GM21529 (cell line): ENCODE measurements around the gene INHBA.

Experiments used
- ATAC-seq: cut with Tn5 transposase; IDR thresholded peaks from one replicate; pipeline ENCODE4 v1.9.1; 2021; ENCODE audit not compliant: unreplicated experiment

The INHBA gene

GRCh38 chr7:41702635-41703371, at the start of gene INHBA:
Gene INHBA (minus strand): TSS chr7:41703090. CDS start chr7:41700374, 2,716 bp downstream.
- no peak for ATAC-seq

- no peak for ATAC-seq
These were observed 49.7 kb upstream of the INHBA start for GRCh38 chr7:41752615-41753014.

GRCh38 chr7:41750661-41751540, 48.0 kb upstream of the INHBA start:
- no peak for ATAC-seq

- ATAC-seq: no peak
These were observed 45.1 kb upstream of the INHBA start for GRCh38 chr7:41747961-41748360.

- no peak for ATAC-seq
These were observed 42.6 kb upstream of the INHBA start for GRCh38 chr7:41745451-41745850.

GRCh38 chr7:41744161-41744560, 41.3 kb upstream of the INHBA start:
- no peak for ATAC-seq

GRCh38 chr7:41742401-41743020, 39.6 kb upstream of the INHBA start:
- no peak for ATAC-seq

GRCh38 chr7:41738806-41739205, 35.9 kb upstream of the INHBA start:
- no peak for ATAC-seq

GRCh38 chr7:41738336-41738735, 35.4 kb upstream of the INHBA start:
- no peak for ATAC-seq

- no peak for ATAC-seq
These were observed 32.3 kb upstream of the INHBA start for GRCh38 chr7:41735206-41735605.

GRCh38 chr7:41732843-41733306, 30.0 kb upstream of the INHBA start:
- no peak for ATAC-seq

GRCh38 chr7:41732436-41732785, 29.5 kb upstream of the INHBA start:
- no peak for ATAC-seq

GRCh38 chr7:41731493-41732435, 28.9 kb upstream of the INHBA start:
- peak; percentile 99 for ATAC-seq

- ATAC-seq: no peak
These were observed 27.8 kb upstream of the INHBA start for GRCh38 chr7:41730668-41731067.

GRCh38 chr7:41730161-41730560, 27.3 kb upstream of the INHBA start:
- ATAC-seq: no peak

GRCh38 chr7:41729059-41729458, 26.2 kb upstream of the INHBA start:
- no peak for ATAC-seq

GRCh38 chr7:41725013-41725412, 22.1 kb upstream of the INHBA start:
- no peak for ATAC-seq

GRCh38 chr7:41720886-41721285, 18.0 kb upstream of the INHBA start:
- ATAC-seq: no peak

GRCh38 chr7:41720046-41720445, 17.2 kb upstream of the INHBA start:
- no peak for ATAC-seq

- no peak for ATAC-seq
These were observed 13.8 kb upstream of the INHBA start for GRCh38 chr7:41716691-41717090.

GRCh38 chr7:41715000-41715399, 12.1 kb upstream of the INHBA start:
- no peak for ATAC-seq
